Measurements from ENCODE around the gene FGF12. TPM values are rescaled to one million over a fixed set of nuclear protein-coding genes. Genes with fewer than 3 reads are reported as not detected.

FGF12 gene
- total and polyA plus RNA-seq, 4 experiments from 2014 or later, result not detected

DNA sequence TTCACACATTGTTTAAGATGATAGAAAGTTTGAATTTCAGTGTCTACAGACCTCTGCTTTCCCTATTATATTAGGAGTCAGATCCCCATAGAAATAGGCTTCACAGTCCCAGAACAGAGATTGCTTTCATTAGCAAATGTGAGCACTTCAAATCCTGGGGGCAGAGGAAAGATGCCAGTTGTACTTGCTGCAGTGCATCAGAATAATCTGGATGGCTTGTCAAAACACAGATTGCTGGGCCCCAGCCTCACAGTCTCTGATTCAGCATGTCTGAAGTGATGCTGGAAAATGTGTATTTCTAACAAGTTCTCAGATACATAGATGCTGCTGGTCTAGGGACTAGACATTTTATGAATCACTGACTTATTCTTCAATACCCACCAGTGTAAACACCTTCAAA lies 375.2 kb downstream of the FGF12 start:
- no peak overlapping the region for H3K4me3 Mint-ChIP-seq
- intact Hi-C loops (cut with micrococcal nuclease), result no loop called here
- DNase-seq, result no peak

DNA sequence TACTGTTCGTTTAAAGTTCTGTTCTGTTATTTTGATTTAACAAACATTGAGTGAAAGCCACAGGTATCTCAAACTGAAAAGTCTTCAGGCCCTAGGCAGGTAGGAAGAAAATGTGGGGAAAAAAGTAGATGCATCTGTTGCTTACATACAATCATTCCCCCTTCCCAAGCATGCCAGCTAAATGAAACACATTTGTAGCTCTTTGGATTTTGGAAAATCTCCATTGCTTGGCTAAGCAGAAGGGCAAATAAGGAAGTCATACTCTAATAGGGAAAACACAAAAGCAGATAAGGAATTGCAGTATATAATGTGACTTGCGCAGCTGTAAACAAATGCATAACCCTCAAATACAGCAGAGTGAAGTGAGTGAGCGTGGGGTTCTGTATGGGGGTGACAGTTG lies 375.9 kb downstream of the FGF12 start:
- Histone ChIP-seq H3K27me3 (ENCODE audit: insufficient read depth, low read length) (no peaks in the 10 kb centered on the region), H3K27ac (ENCODE audit: low read depth, low read length) (no peak overlapping the region), H3K36me3 (ENCODE audit: insufficient read depth, low read length) (no peaks in the 10 kb centered on the region), H3K4me1 (ENCODE audit: insufficient read depth, low read length) (no peaks in the 10 kb centered on the region), H3K9me3 (ENCODE audit: control insufficient read depth in 1 of 2, low read length in 2 of 2) (no peaks in the 10 kb centered on the region), H3K4me3 (ENCODE audit: low read length in 2 of 2) (no peak overlapping the region)
- no peaks in the 10 kb centered on the region for H3K27me3 Mint-ChIP-seq
- intact Hi-C loops (cut with micrococcal nuclease), result no loop called here
- H3K27ac Mint-ChIP-seq, result no peak overlapping the region
- POLR2A ChIA-PET (ENCODE audit: partially characterized antibody), result no interaction called here
- no peak overlapping the region for H3K4me3 Mint-ChIP-seq
- no peaks in the 10 kb centered on the region for H3K36me3 Mint-ChIP-seq
- no peaks in the 10 kb centered on the region for H3K4me1 Mint-ChIP-seq
- peak in 1 of 5 donors; percentile 32 for DNase-seq
- CTCF ChIA-PET (ENCODE audit: partially characterized antibody), result no interaction called here
- no peaks in the 10 kb centered on the region for H3K9me3 Mint-ChIP-seq

More for the DNA sequence above, 375.2 kb downstream of the FGF12 start:
- Histone ChIP-seq H3K4me1 (ENCODE audit: insufficient read depth, low read length) (no peaks in the 10 kb centered on the region), H3K27me3 (ENCODE audit: insufficient read depth, low read length) (no peaks in the 10 kb centered on the region), H3K27ac (ENCODE audit: low read depth, low read length) (no peak overlapping the region), H3K4me3 (ENCODE audit: low read length in 2 of 2) (no peak overlapping the region), H3K36me3 (ENCODE audit: insufficient read depth, low read length) (no peaks in the 10 kb centered on the region), H3K9me3 (ENCODE audit: control insufficient read depth in 1 of 2, low read length in 2 of 2) (no peaks in the 10 kb centered on the region)
- ChIA-PET CTCF (ENCODE audit: partially characterized antibody) (no interaction called here), POLR2A (ENCODE audit: partially characterized antibody) (no interaction called here)
- H3K27ac Mint-ChIP-seq, result no peak overlapping the region
- H3K36me3 Mint-ChIP-seq, result no peaks in the 10 kb centered on the region
- H3K4me1 Mint-ChIP-seq, result no peaks in the 10 kb centered on the region
- no peaks in the 10 kb centered on the region for H3K27me3 Mint-ChIP-seq
- H3K9me3 Mint-ChIP-seq, result no peaks in the 10 kb centered on the region

DNA sequence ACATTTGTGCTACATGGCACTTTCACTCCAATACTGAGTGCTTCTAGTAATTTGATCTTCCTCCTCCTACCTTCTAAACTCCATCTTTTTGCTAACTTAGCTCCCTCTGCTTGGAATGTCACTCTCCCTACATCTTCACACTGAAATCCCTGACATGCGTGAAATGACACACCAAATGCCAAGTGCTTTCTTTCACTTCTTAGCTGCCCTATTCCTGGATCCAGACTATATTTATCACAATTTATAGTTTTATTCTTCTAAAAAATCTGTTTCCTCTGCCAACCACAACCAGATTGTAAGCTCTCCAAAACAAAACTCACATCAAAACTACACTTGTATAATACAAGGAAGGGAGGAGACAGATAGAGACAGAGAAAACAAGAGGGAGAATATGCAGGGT lies 387.3 kb downstream of the FGF12 start:
- no peak overlapping the region for H3K27ac ChIP-seq (ENCODE audit: low read depth, low read length)
- H3K9me3 ChIP-seq (ENCODE audit: control insufficient read depth in 1 of 2, low read length in 2 of 2), result no peaks in the 10 kb centered on the region
- H3K4me1 ChIP-seq (ENCODE audit: insufficient read depth, low read length), result no peaks in the 10 kb centered on the region
- no peaks in the 10 kb centered on the region for H3K27me3 Mint-ChIP-seq
- CTCF ChIA-PET (ENCODE audit: partially characterized antibody), result no interaction called here
- peaks cover 0 to 5% (median 0%) of the 10 kb centered on the region in 4 donors for H3K4me1 Mint-ChIP-seq
- no peak overlapping the region for H3K4me3 Mint-ChIP-seq
- no peaks in the 10 kb centered on the region for H3K9me3 Mint-ChIP-seq
- no peaks in the 10 kb centered on the region for H3K36me3 Mint-ChIP-seq
- no peaks in the 10 kb centered on the region for H3K27me3 ChIP-seq (ENCODE audit: insufficient read depth, low read length)
- POLR2A ChIA-PET (ENCODE audit: partially characterized antibody), result no interaction called here
- H3K36me3 ChIP-seq (ENCODE audit: insufficient read depth, low read length), result no peaks in the 10 kb centered on the region
- DNase-seq, result no peak
- H3K27ac Mint-ChIP-seq, result no peak overlapping the region
- intact Hi-C loops (cut with micrococcal nuclease), result no loop called here
- no peak overlapping the region for H3K4me3 ChIP-seq (ENCODE audit: low read length in 2 of 2)

DNA sequence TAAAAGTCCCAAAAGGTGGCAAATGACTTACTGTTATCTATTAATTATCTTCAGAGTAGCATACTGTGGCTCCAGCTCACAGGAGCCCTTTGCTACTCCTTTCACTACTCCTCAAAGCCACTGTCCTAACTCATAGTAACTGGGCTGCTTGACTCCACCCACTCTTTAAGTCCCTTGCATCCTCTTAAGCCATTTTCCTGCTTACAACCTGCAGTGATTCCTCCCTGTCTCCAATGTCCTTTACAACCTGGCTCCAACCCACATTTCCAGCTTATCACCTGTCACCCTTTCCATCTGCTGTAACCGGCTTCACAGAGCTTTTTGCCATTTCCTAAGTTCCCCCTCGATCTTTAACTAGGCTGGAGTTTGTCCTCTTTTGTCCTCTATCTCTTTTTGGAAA lies 388.1 kb downstream of the FGF12 start:
- no peaks in the 10 kb centered on the region for H3K27me3 ChIP-seq (ENCODE audit: insufficient read depth, low read length)
- intact Hi-C loops (cut with micrococcal nuclease), result no loop called here
- Mint-ChIP-seq H3K36me3 (no peaks in the 10 kb centered on the region), H3K9me3 (no peaks in the 10 kb centered on the region), H3K27ac (no peak overlapping the region), H3K27me3 (no peaks in the 10 kb centered on the region), H3K4me1 (peaks cover 0 to 5% (median 0%) of the 10 kb centered on the region in 4 donors), H3K4me3 (no peak overlapping the region)
- no peaks in the 10 kb centered on the region for H3K36me3 ChIP-seq (ENCODE audit: insufficient read depth, low read length)
- ChIA-PET CTCF (ENCODE audit: partially characterized antibody) (no interaction called here), POLR2A (ENCODE audit: partially characterized antibody) (no interaction called here)
- no peak overlapping the region for H3K4me3 ChIP-seq (ENCODE audit: low read length in 2 of 2)
- no peaks in the 10 kb centered on the region for H3K9me3 ChIP-seq (ENCODE audit: control insufficient read depth in 1 of 2, low read length in 2 of 2)
- no peak overlapping the region for H3K27ac ChIP-seq (ENCODE audit: low read depth, low read length)
- no peaks in the 10 kb centered on the region for H3K4me1 ChIP-seq (ENCODE audit: insufficient read depth, low read length)
- DNase-seq, result no peak

DNA sequence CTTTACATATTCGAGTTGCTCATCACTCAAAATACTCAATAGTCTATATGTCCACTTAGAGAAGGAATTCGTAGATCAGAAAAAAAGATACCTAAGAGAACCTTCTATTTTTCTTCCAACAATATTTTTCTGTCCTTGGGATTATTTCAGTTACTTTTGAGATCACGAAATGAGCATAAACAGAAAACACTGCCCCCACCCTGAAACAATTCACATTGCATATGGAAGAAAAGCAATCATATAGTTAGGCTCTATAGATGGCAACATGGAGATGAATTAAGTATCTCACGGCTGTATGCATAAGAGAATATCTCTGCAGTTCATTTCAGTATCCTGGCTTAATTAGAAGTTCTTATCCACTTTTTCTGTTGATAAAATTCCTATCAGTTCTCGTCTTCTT lies 391.1 kb downstream of the FGF12 start:
- DNase-seq, result no peak
- Histone ChIP-seq H3K4me3 (ENCODE audit: low read length in 2 of 2) (no peak overlapping the region), H3K27me3 (ENCODE audit: insufficient read depth, low read length) (no peaks in the 10 kb centered on the region), H3K9me3 (ENCODE audit: control insufficient read depth in 1 of 2, low read length in 2 of 2) (no peaks in the 10 kb centered on the region), H3K36me3 (ENCODE audit: insufficient read depth, low read length) (no peaks in the 10 kb centered on the region), H3K27ac (ENCODE audit: low read depth, low read length) (no peak overlapping the region), H3K4me1 (ENCODE audit: insufficient read depth, low read length) (no peaks in the 10 kb centered on the region)
- no peaks in the 10 kb centered on the region for H3K36me3 Mint-ChIP-seq
- intact Hi-C loops (cut with micrococcal nuclease), result no loop called here
- CTCF ChIA-PET (ENCODE audit: partially characterized antibody), result no interaction called here
- POLR2A ChIA-PET (ENCODE audit: partially characterized antibody), result no interaction called here
- H3K4me3 Mint-ChIP-seq, result no peak overlapping the region
- peaks cover 5 to 20% (median 10%) of the 10 kb centered on the region in 4 donors for H3K4me1 Mint-ChIP-seq
- H3K9me3 Mint-ChIP-seq, result no peaks in the 10 kb centered on the region
- no peak overlapping the region for H3K27ac Mint-ChIP-seq
- H3K27me3 Mint-ChIP-seq, result no peaks in the 10 kb centered on the region

DNA sequence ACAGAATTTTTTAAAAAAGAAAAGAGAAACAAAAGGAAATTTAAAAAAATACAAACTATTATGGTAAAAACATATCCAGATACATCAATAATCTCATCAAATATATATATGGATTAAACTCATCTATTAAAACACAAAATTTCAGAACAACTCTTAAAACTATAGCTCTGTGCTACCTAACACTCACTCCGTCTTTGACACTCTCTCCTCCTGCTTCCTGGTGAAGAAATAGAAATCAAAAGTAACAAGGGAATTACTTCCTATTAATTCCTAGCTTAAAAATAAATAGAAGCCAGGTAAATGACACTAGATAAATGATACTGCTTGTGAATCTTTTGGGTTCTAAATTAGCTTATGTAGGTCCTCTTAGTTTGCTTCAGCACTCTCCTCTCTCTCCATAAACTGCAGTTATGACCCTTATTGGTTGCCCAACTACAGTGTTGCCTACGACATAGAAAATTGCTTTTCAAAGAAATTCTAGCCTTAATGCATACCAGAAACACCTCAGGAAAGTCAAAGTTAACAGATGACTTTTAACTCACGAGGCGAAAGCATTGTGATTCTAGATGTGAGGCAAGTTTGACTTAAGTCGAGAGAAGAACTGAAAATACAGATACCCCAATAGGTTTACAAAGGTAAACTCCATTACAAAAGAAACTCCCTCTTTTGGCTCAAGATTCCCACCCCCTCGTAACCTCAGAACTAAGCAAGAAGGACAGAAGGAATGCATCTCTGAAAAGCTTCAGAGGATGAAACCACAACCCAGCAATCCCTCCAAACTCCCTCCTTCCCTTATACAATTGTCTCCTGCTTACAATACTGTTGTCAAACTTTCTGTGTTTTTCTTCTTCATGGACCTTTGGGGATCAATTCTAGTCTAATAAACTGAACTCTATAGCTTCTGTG lies 394.7 kb downstream of the FGF12 start:
- Histone ChIP-seq H3K27me3 (ENCODE audit: insufficient read depth, low read length) (no peaks in the 10 kb centered on the region), H3K27ac (ENCODE audit: low read depth, low read length) (no peak overlapping the region), H3K36me3 (ENCODE audit: insufficient read depth, low read length) (no peaks in the 10 kb centered on the region), H3K4me3 (ENCODE audit: low read length in 2 of 2) (no peak overlapping the region), H3K9me3 (ENCODE audit: control insufficient read depth in 1 of 2, low read length in 2 of 2) (no peaks in the 10 kb centered on the region), H3K4me1 (ENCODE audit: insufficient read depth, low read length) (no peaks in the 10 kb centered on the region)
- H3K4me1 Mint-ChIP-seq, result peaks cover 5 to 20% (median 13%) of the 10 kb centered on the region in 4 donors
- H3K36me3 Mint-ChIP-seq, result no peaks in the 10 kb centered on the region
- H3K27ac Mint-ChIP-seq, result peak overlapping the region in 1 of 7 donors; percentile 24
- intact Hi-C loops (cut with micrococcal nuclease), result no loop called here
- H3K9me3 Mint-ChIP-seq, result no peaks in the 10 kb centered on the region
- POLR2A ChIA-PET (ENCODE audit: partially characterized antibody), result no interaction called here
- no peaks in the 10 kb centered on the region for H3K27me3 Mint-ChIP-seq
- no peak for DNase-seq
- CTCF ChIA-PET (ENCODE audit: partially characterized antibody), result no interaction called here
- peak overlapping the region in 7 of 8 donors; percentile 31 to 84 (median 68) for H3K4me3 Mint-ChIP-seq

DNA sequence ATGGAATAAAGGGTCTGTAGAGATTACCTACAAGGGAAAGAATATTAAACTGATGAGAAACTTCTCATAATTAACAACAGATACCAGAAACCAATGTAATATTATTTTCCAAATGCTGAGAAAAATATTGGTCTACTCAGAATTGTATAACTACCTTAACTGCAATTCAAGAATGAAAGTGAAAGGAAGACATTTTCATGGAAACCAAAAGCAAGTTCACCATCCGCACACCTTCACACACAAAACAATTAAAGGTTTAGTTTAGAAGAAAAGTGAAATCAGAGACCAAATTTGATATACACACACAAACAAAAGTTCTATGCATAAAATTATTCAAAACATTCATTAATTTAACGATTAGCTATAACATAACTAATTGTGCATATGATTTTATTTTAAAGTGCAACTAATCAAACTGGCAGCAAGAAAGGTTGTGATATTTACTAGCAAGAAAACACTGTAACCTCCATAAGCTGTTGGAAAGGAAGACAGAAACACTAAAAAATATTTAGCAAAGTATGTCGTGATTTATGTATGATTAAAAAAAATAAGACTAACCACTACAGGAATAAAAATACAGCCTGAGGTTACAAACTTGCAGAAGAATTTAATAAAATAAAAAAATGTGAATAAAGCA lies 395.5 kb downstream of the FGF12 start:
- no peaks in the 10 kb centered on the region for H3K27me3 ChIP-seq (ENCODE audit: insufficient read depth, low read length)
- Mint-ChIP-seq H3K36me3 (no peaks in the 10 kb centered on the region), H3K9me3 (no peaks in the 10 kb centered on the region), H3K4me3 (peak overlapping the region; percentile 59 to 81 (median 74)), H3K4me1 (peaks cover 5 to 20% (median 13%) of the 10 kb centered on the region in 4 donors), H3K27ac (peak overlapping the region in 4 of 7 donors; percentile 13 to 53 (median 30)), H3K27me3 (no peaks in the 10 kb centered on the region)
- no peaks in the 10 kb centered on the region for H3K36me3 ChIP-seq (ENCODE audit: insufficient read depth, low read length)
- peak in 2 of 5 donors; percentile 1 to 6 for DNase-seq
- POLR2A ChIA-PET (ENCODE audit: partially characterized antibody), result no interaction called here
- H3K4me1 ChIP-seq (ENCODE audit: insufficient read depth, low read length), result no peaks in the 10 kb centered on the region
- CTCF ChIA-PET (ENCODE audit: partially characterized antibody), result no interaction called here
- intact Hi-C loops (cut with micrococcal nuclease), result no loop called here
- no peaks in the 10 kb centered on the region for H3K9me3 ChIP-seq (ENCODE audit: control insufficient read depth in 1 of 2, low read length in 2 of 2)
- no peak overlapping the region for H3K27ac ChIP-seq (ENCODE audit: low read depth, low read length)
- no peak overlapping the region for H3K4me3 ChIP-seq (ENCODE audit: low read length in 2 of 2)
